HG03442 (cell line): Measurements from ENCODE around the gene SEC23IP.

Experiments used
- ATAC-seq: cut with Tn5 transposase; IDR thresholded peaks from one replicate; pipeline ENCODE4 v1.9.1; 2021; ENCODE audit warnings: mild to moderate bottlenecking, moderate library complexity; ENCODE audit not compliant: unreplicated experiment

SEC23IP gene

DNA sequence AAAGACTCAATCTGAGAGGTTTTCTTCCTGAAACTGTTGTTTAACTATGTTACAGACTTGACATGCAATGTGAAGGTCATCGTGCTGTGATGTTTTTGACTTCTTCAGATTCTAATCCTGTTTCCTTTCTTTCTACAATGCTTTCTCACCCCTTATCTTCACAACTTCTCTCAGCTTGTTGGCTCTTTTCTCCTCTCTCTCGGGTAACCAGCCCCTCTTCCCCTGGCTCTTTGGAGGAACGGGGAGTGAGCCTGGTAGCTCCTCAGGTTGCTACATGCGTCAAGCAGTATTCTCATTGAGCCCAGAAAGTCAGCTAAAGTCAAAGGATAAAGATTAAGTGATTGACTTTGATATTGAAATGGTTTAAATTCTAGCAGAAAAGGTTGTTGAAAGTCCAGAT, 40.1 kb downstream of the SEC23IP start:
- no peak for ATAC-seq

DNA sequence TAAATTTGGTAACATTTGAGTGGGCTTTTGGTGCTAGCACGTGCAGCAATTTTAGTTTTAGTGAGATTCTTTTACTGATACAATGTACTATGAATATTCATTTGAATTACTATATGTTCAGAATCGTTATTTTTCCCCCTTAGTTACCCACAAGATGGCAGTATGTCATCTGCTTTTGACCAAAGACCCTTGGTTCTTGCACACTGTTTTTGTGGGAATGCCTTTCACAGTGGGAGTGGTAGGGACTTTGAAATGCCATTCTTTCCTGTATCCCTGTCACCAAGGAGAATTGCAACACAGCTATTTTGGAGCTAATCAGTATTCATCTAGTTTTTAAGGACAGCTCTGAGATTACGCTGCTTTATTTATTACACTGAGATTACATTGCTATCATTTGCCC, 40.6 kb downstream of the SEC23IP start:
- no peak for ATAC-seq

DNA sequence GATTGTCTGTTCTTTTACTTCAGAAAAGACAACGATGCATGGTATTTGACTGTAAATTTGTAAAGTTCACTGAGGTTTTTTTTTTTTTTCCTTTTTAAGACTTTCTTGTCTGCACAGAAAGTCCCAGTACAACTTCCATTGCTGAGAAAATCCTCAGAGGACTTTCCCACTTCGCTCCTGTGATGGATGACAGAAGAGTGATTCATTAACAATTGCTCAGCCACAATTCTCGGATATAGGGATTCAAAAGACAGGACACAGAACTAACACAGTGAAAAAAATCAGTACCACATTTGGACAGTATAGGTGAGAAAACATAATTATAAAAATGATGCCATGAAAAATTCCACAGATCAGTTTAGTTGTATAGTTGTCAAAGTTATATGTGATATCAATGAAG, 48.0 kb downstream of the SEC23IP start:
- no peak for ATAC-seq

DNA sequence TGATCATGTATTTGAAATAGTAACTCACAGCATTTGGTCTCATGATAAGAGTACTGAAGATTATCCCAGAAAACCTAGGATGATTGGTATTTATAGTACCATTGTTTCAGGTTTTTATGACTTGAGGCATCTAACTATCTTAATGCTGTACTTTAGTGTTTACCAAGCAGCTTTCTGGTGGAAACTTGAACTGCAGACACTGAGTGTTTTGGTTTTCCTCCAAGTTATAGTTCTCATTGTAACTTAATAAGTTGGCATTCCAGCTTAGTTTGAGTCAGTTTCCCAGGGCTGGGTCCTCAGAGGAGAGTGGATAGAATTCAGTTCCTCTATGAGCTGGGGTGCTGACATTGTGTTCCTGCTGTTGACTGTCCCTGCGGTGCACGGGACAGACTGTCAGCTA, 50.4 kb downstream of the SEC23IP start:
- ATAC-seq: no peak

DNA sequence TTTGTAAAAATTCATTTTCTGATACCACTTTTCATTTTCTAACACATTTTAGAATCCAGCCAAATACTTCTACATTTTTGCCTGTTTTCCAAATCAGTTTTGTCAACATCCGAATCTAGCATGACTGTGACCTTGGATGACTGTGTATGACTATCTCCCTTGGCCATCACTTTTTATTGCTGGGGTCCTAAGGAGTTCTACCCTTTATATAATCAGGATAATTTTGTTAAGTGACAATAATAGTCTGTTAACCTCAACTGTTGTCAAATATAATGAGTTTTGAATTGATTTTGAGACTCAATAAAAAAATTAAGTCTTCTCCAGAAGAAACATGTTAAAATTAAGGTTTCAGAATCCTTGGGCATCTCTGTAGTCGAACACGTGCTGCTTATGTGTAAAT, 53.3 kb downstream of the SEC23IP start:
- no peak for ATAC-seq

DNA sequence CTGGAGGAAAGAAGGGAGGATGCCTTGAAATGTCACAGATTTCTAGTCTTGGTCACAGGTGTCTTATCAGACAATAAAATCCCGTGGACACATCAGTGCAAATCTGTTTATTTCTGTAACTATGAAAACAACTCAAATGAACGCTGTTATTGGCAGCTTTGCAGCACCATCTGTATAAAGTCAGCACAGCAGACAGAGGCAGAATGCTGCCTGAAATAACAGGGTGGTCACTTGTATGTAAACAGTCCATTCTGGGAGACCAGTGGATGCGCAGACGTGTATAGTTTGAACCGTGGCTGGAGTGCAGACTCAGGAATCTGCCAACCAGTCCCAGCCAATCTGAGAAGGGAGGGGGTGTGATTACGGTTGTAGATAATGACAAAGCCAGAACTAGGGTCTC, 54.8 kb downstream of the SEC23IP start:
- no peak for ATAC-seq

DNA sequence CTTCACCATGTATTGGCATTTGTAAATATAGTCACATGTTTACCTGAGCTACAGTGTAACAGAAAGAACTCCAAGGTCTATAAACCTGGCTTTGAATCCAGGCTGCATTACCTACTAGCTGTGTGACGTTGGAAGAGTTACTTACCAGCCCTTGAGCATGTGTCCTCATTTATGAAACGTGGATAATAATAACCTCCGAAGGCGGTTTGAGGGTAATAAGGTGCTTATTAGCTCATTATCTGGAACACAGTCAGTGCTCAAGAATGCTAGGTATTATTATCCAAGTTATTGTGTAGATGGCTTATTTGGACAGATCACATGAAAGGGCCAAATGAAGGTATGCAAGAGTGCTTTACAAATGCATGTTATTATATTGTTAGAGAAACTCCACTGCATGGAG, 64.9 kb downstream of the SEC23IP start:
- no peak for ATAC-seq

DNA sequence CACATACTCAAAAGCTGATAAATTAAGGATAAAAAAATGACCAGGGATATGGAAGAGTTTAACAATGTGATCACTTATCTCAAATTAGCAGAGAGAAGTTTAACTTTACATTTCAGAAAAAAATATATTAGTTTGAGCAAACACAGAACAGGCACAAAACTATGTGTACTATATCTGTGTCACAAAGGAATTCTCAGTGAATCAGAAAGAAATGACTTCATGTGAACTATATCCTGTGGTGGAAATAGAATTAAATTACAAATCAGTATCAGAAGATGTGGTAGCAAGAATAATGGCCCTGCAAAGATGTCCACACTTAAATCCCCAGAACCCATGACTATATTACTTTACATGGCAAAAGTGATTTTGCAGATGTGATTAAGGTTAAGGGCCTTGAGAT, 70.3 kb downstream of the SEC23IP start:
- no peak for ATAC-seq

DNA sequence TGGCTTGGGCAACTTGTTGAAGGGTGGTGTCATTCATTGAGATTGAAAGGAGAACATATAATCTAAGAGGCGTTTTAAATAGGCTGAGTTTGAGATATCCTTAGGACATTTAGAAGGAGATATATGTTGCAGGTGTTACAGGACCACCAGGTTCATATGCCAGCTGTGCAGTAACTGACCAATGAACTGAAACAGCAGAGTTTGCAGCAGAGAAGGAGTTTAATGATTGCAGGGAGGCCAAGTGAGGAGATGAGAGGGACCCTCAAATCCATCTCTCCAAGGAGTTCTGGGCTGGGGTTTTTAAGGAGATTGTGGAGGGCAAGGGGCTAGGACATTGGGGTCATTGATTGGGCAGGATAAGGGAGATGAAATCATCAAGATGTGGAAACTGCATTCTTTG, 74.5 kb downstream of the SEC23IP start:
- ATAC-seq: no peak

DNA sequence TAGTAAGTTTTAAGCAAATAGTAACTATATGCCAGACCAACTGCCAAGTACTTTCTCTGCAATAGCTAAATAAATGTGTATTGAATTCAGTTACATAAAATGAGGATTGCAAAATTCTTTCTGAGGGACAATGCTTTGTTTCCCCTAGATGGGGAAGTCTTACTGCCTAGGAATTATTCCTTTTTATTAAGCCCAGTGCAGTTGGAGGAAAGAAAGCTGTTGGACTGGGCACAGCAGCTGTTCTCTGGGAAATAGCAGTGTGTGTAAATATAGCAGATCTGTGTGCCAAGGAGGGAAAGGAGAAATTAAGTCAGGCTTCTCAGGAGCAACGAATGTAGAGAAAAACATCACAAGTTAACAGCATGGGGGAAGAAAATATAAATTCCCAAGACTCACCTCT, 77.1 kb downstream of the SEC23IP start:
- ATAC-seq: no peak

DNA sequence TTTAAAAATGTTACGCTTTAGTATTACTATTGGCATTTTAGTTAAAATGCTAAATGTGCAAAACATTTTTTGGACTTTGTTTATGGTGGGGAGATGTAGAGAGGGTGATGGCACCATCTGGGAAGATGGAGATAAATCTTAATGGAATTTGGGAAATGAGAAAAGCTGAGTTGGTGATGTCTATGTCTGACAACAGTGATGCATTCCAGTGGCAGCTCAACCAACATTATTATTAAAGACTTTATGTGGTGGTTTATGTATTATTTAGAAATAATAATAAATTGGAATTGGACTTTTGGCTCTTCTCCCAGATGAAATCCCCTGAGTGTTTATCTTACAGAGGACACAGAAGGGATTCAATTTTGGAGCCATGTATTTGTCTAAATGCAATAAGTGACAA, 77.6 kb downstream of the SEC23IP start:
- no peak for ATAC-seq

DNA sequence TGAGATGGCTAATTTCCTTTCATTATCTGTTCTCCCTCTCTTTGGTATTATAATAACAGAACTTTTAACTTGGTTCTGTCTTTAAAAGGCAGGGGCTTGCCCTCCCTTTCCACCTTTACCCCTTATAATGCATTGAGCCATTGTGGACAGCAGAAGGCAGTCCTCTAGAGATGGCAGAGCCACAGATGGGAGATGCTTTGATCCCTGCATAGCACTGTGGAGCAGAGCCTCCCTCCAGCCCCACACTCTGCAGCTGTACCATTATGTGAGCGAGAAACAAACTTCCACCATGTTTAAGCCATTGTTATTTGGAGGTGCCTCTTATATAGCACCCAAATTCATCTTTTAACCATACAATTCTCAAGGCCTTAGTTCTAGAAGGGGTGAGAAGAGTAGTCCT, 78.4 kb downstream of the SEC23IP start:
- ATAC-seq: no peak

DNA sequence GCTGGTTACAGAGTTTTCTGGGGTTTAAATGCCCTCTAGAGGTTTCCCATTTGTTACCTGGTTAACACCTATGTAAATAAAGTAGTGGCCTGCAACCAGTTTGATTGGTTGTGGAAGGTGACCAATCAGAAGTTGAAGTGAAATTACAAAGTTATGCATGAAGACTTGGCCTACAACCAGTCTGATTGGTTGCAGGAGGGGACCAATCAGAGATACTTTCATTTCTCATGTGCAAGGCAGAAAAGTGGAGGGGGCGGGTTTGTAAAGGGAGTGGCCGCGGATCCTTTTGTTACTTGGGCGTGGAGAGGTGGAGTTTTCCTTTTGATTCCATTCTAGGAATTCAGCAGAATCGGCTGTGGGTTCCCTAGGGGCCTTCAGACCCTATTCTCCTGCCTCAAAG, 80.8 kb downstream of the SEC23IP start:
- no peak for ATAC-seq

DNA sequence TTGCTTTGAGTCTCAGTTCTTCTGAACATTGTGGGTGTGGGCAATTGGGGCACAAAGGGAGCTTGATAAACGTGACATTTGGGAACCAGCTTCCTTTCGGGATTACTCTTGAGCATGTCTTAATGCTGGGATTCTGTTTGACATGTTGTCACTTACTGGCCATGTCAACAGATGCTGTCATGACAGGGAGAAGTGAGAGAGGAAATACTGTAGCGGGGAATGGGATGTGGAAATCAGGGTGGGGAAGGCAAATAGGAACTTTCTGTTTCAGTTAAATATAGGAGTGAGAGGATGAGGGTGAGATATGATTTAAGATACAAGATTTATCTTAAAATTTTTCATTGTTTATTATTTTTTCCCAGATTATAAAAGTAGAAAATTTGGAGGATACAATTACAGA, 83.9 kb downstream of the SEC23IP start:
- ATAC-seq: no peak

DNA sequence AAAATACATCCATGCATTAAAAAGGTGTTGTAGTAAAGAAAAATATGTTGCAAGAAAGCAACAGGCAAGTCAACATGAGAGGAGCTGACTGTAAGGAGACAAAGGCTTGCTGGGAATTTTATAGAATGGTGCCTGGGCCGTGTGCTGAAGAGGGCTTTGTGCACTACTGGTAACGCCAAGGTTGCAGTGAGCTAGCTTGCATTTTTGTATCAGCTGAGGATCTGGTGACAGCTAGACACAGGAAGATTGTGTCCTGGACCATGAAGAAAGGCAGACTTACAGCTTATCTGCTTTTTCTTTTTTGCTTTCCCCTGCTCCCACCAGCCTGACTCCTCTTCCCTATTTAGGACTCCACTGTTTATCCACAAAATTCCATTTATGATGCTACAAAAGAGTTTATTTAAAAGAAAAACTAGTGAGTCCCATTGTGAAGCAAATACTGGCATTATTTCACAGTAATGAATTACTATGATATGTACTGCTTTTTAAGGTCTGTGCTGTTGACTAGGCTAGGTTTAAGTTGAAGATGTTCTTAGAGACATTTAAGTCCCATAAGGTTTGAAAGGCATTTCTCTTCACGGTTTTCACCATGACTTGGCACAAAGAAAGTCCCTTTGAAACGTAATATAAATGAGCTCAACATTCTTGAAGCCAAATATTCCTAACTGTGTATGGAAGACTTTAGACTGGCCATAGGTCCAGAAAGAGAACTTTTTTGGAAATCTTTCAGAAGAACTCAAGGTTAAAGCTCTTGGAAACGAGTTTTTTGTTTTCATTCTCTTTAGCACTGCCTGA, 88.6 kb downstream of the SEC23IP start:
- ATAC-seq: no peak

DNA sequence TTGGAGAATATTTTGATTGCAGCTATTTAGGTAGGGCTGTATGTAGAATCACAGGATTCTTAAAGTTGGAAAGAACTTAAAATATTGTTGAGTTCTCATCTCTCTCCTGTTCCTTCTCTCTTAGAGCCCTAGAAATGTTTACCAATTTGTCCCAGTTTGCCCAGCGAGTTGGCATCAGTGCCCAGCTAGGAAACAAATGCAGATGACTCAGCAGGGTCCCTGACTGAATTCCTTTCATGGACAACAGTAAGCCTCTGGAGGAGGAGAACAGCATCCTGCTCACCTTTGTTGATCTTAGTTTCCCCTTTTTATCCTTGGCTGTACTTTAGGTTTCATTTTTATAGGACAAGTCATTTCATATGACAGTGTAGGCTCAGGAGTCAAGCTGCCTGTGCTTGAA, 89.3 kb downstream of the SEC23IP start:
- ATAC-seq: no peak

DNA sequence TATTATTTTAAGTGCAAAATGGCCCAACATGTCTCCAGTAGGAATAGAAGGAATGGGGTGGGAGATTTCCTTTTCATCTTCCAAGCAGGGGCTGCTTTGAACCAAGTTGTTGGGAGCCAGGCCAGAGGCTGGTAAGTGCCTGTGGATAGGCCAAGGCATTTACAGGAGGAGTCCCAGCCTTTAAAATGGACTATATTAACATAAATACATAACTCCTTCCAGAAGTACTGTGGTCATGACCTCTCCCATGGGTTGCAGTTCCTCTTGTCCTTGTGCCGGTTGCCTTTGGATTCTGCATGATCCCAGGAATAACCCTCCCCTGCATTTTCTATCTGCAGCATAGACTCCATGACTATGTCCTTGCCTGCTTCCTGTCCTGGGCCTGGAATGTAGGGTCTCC, 95.8 kb downstream of the SEC23IP start:
- ATAC-seq: no peak

DNA sequence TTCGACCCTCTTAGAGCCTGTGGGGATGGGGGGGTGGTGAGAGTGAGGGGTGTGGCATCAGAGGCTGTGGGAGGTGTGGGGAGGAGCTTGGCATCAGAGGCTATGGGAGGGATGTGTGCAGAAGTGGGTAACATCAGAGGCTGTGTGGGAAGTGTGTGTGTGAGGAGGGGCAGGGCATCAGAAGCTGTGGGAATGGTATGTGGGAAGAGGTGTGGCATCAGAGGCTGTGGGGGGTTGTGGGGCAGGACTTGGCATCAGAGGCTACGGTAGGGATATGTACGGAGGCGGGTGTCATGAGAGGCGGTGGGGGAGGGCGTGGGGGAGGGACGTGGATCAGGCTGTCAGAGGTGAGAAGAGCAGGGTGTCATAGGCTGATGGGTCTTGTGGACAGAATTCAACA, 97.4 kb downstream of the SEC23IP start:
- no peak for ATAC-seq

DNA sequence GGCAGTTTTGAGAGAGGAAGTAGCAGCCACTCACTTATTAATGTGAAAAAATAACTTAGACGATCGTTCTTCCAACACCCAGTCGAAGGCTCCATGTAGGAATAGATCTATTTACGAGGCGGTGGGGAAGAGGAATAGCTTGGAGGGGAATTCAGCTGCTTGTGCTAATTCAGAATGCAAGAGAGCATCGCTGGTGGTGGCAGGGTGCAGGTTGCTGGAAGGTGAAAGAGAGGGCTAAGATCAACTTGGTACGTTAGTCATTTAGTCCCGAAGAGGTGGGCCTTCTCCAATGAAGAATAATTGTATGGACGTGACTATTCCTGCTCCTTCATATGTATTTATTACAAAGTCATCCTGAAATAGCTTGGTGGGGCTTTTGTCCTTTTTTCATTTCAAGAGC, 98.5 kb downstream of the SEC23IP start:
- no peak for ATAC-seq

DNA sequence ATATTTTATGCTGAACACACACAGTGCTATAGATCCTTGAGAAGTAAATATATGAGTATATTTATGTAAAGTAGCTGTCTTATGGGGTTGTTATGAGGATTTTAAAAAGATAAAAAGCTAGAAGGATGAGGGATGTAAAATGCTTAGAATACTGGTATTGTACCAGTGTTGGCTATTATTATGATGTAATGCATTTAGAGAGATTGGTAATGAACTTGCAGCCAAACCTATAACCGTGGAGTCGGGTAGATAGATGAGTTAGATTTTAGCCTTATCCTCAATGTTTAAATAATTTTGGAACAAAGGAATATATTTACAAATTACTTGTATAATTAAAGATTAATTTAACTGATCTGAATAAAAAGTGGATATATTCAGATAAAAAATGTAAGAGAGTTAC, 99.3 kb downstream of the SEC23IP start:
- no peak for ATAC-seq
